Thoracic aorta (tissue), 2 donors: ENCODE measurements around the gene ZKSCAN8. TPM values are rescaled to one million over a fixed set of nuclear protein-coding genes. Genes with fewer than 3 reads are reported as not detected.

Experiments
- ATAC-seq: fragments of 150-250 bp; one replicate; pipeline ENCODE4 v1.8.0; 2017; ENCODE audit warnings: low read depth; ENCODE audit not compliant: insufficient number of reproducible peaks, low FRiP score
- DNase-seq: peaks from one replicate; pipeline ENCODE4 v3.0.0-alpha.2; 2020; ENCODE audit warnings: low spot score
- H3K27ac ChIP-seq, 2 donors: fragments of 200-600 bp; sonication (generic); 1 replicate in 1 of 2; 2 replicates in 1 of 2; pipeline ENCODE4 v1.5.1; 2016; ENCODE audit warnings: mild to moderate bottlenecking in 2 of 2, moderate library complexity in 2 of 2
- H3K27me3 ChIP-seq: fragments of 200-600 bp; sonication (generic); replicated peaks from 2 replicates; pipeline ENCODE4 v1.6.0; 2016; ENCODE audit warnings: mild to moderate bottlenecking; ENCODE audit not compliant: insufficient read depth
- H3K36me3 ChIP-seq: fragments of 200-600 bp; sonication (generic); one replicate; pipeline ENCODE4 v1.5.1; 2016
- H3K4me1 ChIP-seq, 2 donors: fragments of 200-600 bp; sonication (generic); 1 replicate in 1 of 2; 2 replicates in 1 of 2; pipeline versions ENCODE4 v1.5.1 to v1.6.0; 2016; ENCODE audit warnings: low read depth in 2 of 2, mild to moderate bottlenecking in 1 of 2; ENCODE audit not compliant: control insufficient read depth in 1 of 2
- H3K4me3 ChIP-seq: fragments of 200-600 bp; sonication (generic); 2 replicates; pipeline ENCODE4 v1.5.1; 2016; ENCODE audit warnings: mild to moderate bottlenecking
- H3K9me3 ChIP-seq: fragments of 200-600 bp; sonication (generic); 2 replicates; pipeline ENCODE4 v1.5.1; 2016
- total RNA-seq, 2 donors: library from RNA; depleted of rRNA; stranded (reverse); fragments of >200 nt; gene quantifications; one replicate each; pipeline versions ENCODE4 v1.1.0 to v1.2.3, GENCODE V29; 2016
- TF ChIP-seq, protein P1 (sequence below): fragments of 200-600 bp; sonication (generic); IDR thresholded peaks from one replicate; pipeline ENCODE4 v1.5.1; 2019; ENCODE audit warnings: antibody characterized with exemption

Gene ZKSCAN8
- total RNA-seq, 2 donors from 2014 or later = 19.2 to 36.2 TPM

- DNase-seq (no peak), ATAC-seq (no peak)
- Histone ChIP-seq H3K27ac (peak overlapping the region in 1 of 2 donors; percentile 97), H3K27me3 (no peaks in the 10 kb centered on the region), H3K36me3 (no peaks in the 10 kb centered on the region), H3K9me3 (no peaks in the 10 kb centered on the region), H3K4me3 (peak overlapping the region; percentile 98), H3K4me1 (peaks cover 10 to 15% of the 10 kb centered on the region in 2 donors)
- TF ChIP-seq, protein P1, sequence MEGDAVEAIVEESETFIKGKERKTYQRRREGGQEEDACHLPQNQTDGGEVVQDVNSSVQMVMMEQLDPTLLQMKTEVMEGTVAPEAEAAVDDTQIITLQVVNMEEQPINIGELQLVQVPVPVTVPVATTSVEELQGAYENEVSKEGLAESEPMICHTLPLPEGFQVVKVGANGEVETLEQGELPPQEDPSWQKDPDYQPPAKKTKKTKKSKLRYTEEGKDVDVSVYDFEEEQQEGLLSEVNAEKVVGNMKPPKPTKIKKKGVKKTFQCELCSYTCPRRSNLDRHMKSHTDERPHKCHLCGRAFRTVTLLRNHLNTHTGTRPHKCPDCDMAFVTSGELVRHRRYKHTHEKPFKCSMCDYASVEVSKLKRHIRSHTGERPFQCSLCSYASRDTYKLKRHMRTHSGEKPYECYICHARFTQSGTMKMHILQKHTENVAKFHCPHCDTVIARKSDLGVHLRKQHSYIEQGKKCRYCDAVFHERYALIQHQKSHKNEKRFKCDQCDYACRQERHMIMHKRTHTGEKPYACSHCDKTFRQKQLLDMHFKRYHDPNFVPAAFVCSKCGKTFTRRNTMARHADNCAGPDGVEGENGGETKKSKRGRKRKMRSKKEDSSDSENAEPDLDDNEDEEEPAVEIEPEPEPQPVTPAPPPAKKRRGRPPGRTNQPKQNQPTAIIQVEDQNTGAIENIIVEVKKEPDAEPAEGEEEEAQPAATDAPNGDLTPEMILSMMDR = no peak
Measured at GRCh38 chr6:28135393-28135792, 6.3 kb upstream of the ZKSCAN8 start.

GRCh38 chr6:28136585-28137504, 4.8 kb upstream of the ZKSCAN8 start:
- H3K4me1 ChIP-seq = peaks cover 10 to 15% of the 10 kb centered on the region in 2 donors
- H3K36me3 ChIP-seq = no peaks in the 10 kb centered on the region
- ATAC-seq = peak; percentile 74
- peak overlapping the region; percentile 97 for H3K27ac ChIP-seq
- peak overlapping the region; percentile 98 for H3K4me3 ChIP-seq
- H3K27me3 ChIP-seq = no peaks in the 10 kb centered on the region
- H3K9me3 ChIP-seq = no peaks in the 10 kb centered on the region
- TF ChIP-seq, protein P1 = no peak
- peak; percentile 70 for DNase-seq

DNA sequence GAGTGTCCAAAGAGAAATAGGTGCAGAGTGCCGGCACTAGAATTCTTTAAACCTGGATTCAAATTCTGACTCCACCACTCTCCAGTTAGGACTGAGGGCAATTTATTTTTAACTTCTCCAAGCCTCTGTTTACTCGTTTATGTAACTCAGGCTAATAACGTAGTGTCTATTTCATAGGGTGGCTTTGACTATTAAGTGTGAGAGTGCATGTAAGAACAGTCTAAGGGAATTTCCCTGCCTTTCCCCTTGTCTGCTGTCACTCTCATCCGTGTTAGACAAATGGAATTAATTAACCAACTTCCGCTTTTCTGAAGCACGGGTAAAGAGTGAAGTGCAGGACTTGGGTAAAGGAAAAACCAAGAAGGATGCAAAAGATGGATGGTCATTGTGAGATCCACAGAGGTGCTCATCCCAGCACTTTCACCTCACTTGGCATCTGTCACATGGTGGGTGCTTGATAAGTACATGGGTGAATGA, 4.1 kb upstream of the ZKSCAN8 start:
- DNase-seq = no peak
- Histone ChIP-seq H3K9me3 (no peaks in the 10 kb centered on the region), H3K4me3 (peak overlapping the region; percentile 98), H3K27me3 (no peaks in the 10 kb centered on the region), H3K4me1 (peaks cover 12 to 19% of the 10 kb centered on the region in 2 donors), H3K27ac (peak overlapping the region; percentile 97), H3K36me3 (no peaks in the 10 kb centered on the region)
- no peak for ATAC-seq
- TF ChIP-seq, protein P1 = no peak

GRCh38 chr6:28139860-28140543, 1.7 kb upstream of the ZKSCAN8 start:
- DNase-seq (no peak), ATAC-seq (no peak)
- Histone ChIP-seq H3K27me3 (no peaks in the 10 kb centered on the region), H3K36me3 (no peaks in the 10 kb centered on the region), H3K9me3 (no peaks in the 10 kb centered on the region), H3K27ac (peak overlapping the region in 1 of 2 donors; percentile 24), H3K4me1 (peaks cover 21 to 37% of the 10 kb centered on the region in 2 donors), H3K4me3 (peak overlapping the region; percentile 39)
- TF ChIP-seq, protein P1 = no peak

DNA sequence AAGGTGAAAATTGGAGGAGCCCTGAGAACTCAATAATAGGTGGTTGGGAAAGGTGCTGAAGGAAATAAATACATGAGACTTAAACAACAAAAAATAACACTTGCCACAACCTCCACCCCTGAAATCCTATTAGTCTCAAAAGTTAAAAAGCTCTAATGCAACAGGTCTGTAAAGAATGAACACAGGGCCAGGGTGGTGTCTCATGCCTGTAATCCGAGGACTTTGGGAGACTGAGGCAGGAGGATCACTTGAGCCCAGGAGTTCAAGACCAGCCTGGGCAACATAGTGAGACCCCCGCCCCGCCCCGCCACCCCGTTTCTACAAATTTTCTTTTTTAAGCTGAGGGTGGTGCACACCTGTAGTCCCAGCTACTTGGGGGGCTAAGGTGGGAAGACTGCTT, 1.1 kb upstream of the ZKSCAN8 start:
- Histone ChIP-seq H3K27me3 (no peaks in the 10 kb centered on the region), H3K36me3 (no peaks in the 10 kb centered on the region), H3K4me3 (no peak overlapping the region), H3K27ac (peak overlapping the region in 1 of 2 donors; percentile 24), H3K4me1 (peaks cover 19 to 43% of the 10 kb centered on the region in 2 donors), H3K9me3 (no peaks in the 10 kb centered on the region)
- DNase-seq (no peak), ATAC-seq (no peak)
- TF ChIP-seq, protein P1 = no peak
